Measurements from ENCODE around the gene ATG16L1.

Gene ATG16L1

DNA sequence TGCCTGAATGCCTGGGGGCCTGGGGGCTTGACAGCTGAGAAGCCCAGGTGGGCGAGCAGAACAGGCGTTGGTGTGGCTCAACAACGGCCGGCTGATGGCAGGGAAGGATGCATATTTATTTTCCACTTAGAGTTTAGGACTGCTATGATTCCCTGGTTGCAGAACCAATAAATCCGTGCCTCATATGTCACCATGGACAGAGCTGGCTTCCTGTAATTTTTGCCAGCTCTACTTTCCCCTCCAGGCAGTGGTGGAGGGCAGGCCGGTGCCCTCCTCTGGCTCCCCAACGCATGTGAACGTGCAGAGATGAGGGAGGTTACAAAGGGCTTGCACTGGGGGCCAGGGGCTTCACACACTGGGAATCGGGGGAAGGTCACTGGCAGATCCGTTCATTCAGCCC is 74.3 kb downstream of the ATG16L1 start:
- ChIA-PET CTCF (interaction anchor here (0.6 kb wide), 1 partner anchor 20 kb away, joined by 3 read pairs; no protein-coding TSS in a partner anchor), POLR2A (no interaction called here)
- H3K4me1 ChIP-seq (ENCODE audit: control insufficient read depth, insufficient read depth, low read length) = no peaks in the 10 kb centered on the region

GRCh38 chr2:233326500-233326899 is 75.0 kb downstream of the ATG16L1 start:
- Histone ChIP-seq H3K27ac (ENCODE audit: extremely low read depth, low read depth, low read length) (no peak overlapping the region), H3K36me3 (ENCODE audit: control insufficient read depth in 2 of 2, insufficient read depth in 1 of 2, low read length in 2 of 2) (no peaks in the 10 kb centered on the region), H3K4me1 (ENCODE audit: control insufficient read depth, insufficient read depth, low read length) (no peaks in the 10 kb centered on the region), H3K9me3 (ENCODE audit: control insufficient read depth, insufficient read depth, low read depth, low read length) (no peaks in the 10 kb centered on the region), H3K4me3 (ENCODE audit: low read depth, low read length) (no peak overlapping the region)
- ChIA-PET CTCF (interaction anchor here (0.6 kb wide), 1 partner anchor 20 kb away, joined by 3 read pairs; no protein-coding TSS in a partner anchor), POLR2A (no interaction called here)
- TF ChIP-seq ZNF600 (tag by site-specific recombination; IDR thresholded peaks at IDR 0.05) = no peak
- no peak for TF ChIP-seq GLI2 (tag by site-specific recombination; IDR thresholded peaks at IDR 0.05; ENCODE audit: borderline replicate concordance, low read depth)
- TF ChIP-seq ZNF223 (tag by site-specific recombination; IDR thresholded peaks at IDR 0.05) = no peak
- TF ChIP-seq SP2 (tag by site-specific recombination; IDR thresholded peaks at IDR 0.05) = no peak
- TF ChIP-seq ZNF549 (tag by site-specific recombination; IDR thresholded peaks at IDR 0.05) = no peak
- no peak for TF ChIP-seq ZNF623 (tag by site-specific recombination; IDR thresholded peaks at IDR 0.05)
- no peak for TF ChIP-seq ZNF76 (tag by site-specific recombination; IDR thresholded peaks at IDR 0.05; ENCODE audit: borderline replicate concordance, low read depth)
- no peak for TF ChIP-seq ZNF664 (tag by site-specific recombination; IDR thresholded peaks at IDR 0.05)

More for the DNA sequence above, 74.3 kb downstream of the ATG16L1 start:
- TF ChIP-seq PBX3 (CRISPR knock-in tag; IDR thresholded peaks at IDR 0.05) = no peak
- 0 out of 2 replicates have a peak, but pooled peaks have one; percentile 52 for TF ChIP-seq REST (tag by site-specific recombination; IDR thresholded peaks at IDR 0.05)
- no peak overlapping the region for H3K4me3 ChIP-seq (ENCODE audit: low read depth, low read length)
- no peak overlapping the region for H3K27ac ChIP-seq (ENCODE audit: extremely low read depth, low read depth, low read length)
- H3K9me3 ChIP-seq (ENCODE audit: control insufficient read depth, insufficient read depth, low read depth, low read length) = no peaks in the 10 kb centered on the region
- no peaks in the 10 kb centered on the region for H3K36me3 ChIP-seq (ENCODE audit: control insufficient read depth in 2 of 2, insufficient read depth in 1 of 2, low read length in 2 of 2)

GRCh38 chr2:233328922-233329321 is 77.4 kb downstream of the ATG16L1 start:
- Histone ChIP-seq H3K36me3 (ENCODE audit: control insufficient read depth in 2 of 2, insufficient read depth in 1 of 2, low read length in 2 of 2) (no peaks in the 10 kb centered on the region), H3K27ac (ENCODE audit: extremely low read depth, low read depth, low read length) (no peak overlapping the region), H3K4me3 (ENCODE audit: low read depth, low read length) (no peak overlapping the region), H3K9me3 (ENCODE audit: control insufficient read depth, insufficient read depth, low read depth, low read length) (no peaks in the 10 kb centered on the region), H3K4me1 (ENCODE audit: control insufficient read depth, insufficient read depth, low read length) (no peaks in the 10 kb centered on the region)
- POLR2A ChIA-PET = no interaction called here
- CTCF ChIA-PET = no interaction called here
- TF ChIP-seq, protein P1, sequence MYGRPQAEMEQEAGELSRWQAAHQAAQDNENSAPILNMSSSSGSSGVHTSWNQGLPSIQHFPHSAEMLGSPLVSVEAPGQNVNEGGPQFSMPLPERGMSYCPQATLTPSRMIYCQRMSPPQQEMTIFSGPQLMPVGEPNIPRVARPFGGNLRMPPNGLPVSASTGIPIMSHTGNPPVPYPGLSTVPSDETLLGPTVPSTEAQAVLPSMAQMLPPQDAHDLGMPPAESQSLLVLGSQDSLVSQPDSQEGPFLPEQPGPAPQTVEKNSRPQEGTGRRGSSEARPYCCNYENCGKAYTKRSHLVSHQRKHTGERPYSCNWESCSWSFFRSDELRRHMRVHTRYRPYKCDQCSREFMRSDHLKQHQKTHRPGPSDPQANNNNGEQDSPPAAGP (tag by site-specific recombination; IDR thresholded peaks at IDR 0.05) = no peak
- TF ChIP-seq ZNF677 (tag by site-specific recombination; IDR thresholded peaks at IDR 0.05) = no peak
- TF ChIP-seq ZEB2 (tag by site-specific recombination; IDR thresholded peaks at IDR 0.05) = no peak
- TF ChIP-seq ZSCAN23 (tag by site-specific recombination; IDR thresholded peaks at IDR 0.05) = no peak
- TF ChIP-seq ZNF280D (tag by site-specific recombination; IDR thresholded peaks at IDR 0.05) = no peak
- no peak for TF ChIP-seq ZNF121 (tag by site-specific recombination; IDR thresholded peaks at IDR 0.05)
- no peak for TF ChIP-seq ZNF335 (tag by site-specific recombination; conservative IDR thresholded peaks at IDR 0.05)
- no peak for TF ChIP-seq ZNF37A (tag by site-specific recombination; IDR thresholded peaks at IDR 0.05)
- TF ChIP-seq, protein P2, sequence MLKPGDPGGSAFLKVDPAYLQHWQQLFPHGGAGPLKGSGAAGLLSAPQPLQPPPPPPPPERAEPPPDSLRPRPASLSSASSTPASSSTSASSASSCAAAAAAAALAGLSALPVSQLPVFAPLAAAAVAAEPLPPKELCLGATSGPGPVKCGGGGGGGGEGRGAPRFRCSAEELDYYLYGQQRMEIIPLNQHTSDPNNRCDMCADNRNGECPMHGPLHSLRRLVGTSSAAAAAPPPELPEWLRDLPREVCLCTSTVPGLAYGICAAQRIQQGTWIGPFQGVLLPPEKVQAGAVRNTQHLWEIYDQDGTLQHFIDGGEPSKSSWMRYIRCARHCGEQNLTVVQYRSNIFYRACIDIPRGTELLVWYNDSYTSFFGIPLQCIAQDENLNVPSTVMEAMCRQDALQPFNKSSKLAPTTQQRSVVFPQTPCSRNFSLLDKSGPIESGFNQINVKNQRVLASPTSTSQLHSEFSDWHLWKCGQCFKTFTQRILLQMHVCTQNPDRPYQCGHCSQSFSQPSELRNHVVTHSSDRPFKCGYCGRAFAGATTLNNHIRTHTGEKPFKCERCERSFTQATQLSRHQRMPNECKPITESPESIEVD (tag by site-specific recombination; IDR thresholded peaks at IDR 0.05) = no peak
- no peak for TF ChIP-seq ZNF785 (tag by site-specific recombination; IDR thresholded peaks at IDR 0.05)
- no peak for TF ChIP-seq RBAK (tag by site-specific recombination; IDR thresholded peaks at IDR 0.05)
- TF ChIP-seq REPIN1 (tag by site-specific recombination; IDR thresholded peaks at IDR 0.05; ENCODE audit: low read depth) = no peak
- no peak for TF ChIP-seq ZNF202 (tag by site-specific recombination; IDR thresholded peaks at IDR 0.05; ENCODE audit: borderline replicate concordance)

Measured in HEK293 (cell line).